Hippocampal formation (tissue), 2 donors: ENCODE results near the gene PLEKHA6.

Experiments used
- DNase-seq, 2 donors: peaks; one replicate each; lab custom pipeline; 2025; lab: John Stamatoyannopoulos, UW

PLEKHA6 gene

GRCh38 chr1:204357551-204358490 lies 1.9 kb downstream of the PLEKHA6 start:
- DNase-seq = no peak

- DNase-seq = no peak
Observed at GRCh38 chr1:204356997-204357396, 2.7 kb downstream of the PLEKHA6 start.

- no peak for DNase-seq
Observed at GRCh38 chr1:204355913-204356312, 3.8 kb downstream of the PLEKHA6 start.

GRCh38 chr1:204354579-204354978 lies 5.2 kb downstream of the PLEKHA6 start:
- no peak for DNase-seq

GRCh38 chr1:204353213-204353910 lies 6.4 kb downstream of the PLEKHA6 start:
- no peak for DNase-seq

- DNase-seq = peak; percentile 70 to 85
Observed at GRCh38 chr1:204350857-204351573, 8.7 kb downstream of the PLEKHA6 start.

- no peak for DNase-seq
Observed at GRCh38 chr1:204350312-204350711, 9.4 kb downstream of the PLEKHA6 start.

- no peak for DNase-seq
Observed at GRCh38 chr1:204349602-204350001, 10.1 kb downstream of the PLEKHA6 start.

- no peak for DNase-seq
Observed at GRCh38 chr1:204348722-204349121, 11.0 kb downstream of the PLEKHA6 start.

- no peak for DNase-seq
Observed at GRCh38 chr1:204348242-204348641, 11.5 kb downstream of the PLEKHA6 start.

GRCh38 chr1:204345941-204346645 lies 13.6 kb downstream of the PLEKHA6 start:
- no peak for DNase-seq

GRCh38 chr1:204345438-204345841 lies 14.3 kb downstream of the PLEKHA6 start:
- DNase-seq = no peak

- no peak for DNase-seq
Observed at GRCh38 chr1:204344665-204345355, 14.9 kb downstream of the PLEKHA6 start.

GRCh38 chr1:204343802-204344201 lies 15.9 kb downstream of the PLEKHA6 start:
- no peak for DNase-seq

GRCh38 chr1:204343247-204343646 lies 16.5 kb downstream of the PLEKHA6 start:
- no peak for DNase-seq

GRCh38 chr1:204342310-204342709 lies 17.4 kb downstream of the PLEKHA6 start:
- no peak for DNase-seq

GRCh38 chr1:204341380-204341779 lies 18.3 kb downstream of the PLEKHA6 start:
- DNase-seq = no peak

GRCh38 chr1:204340081-204340889 lies 19.4 kb downstream of the PLEKHA6 start:
- DNase-seq = no peak

- DNase-seq = no peak
Observed at GRCh38 chr1:204339541-204339940, 20.2 kb downstream of the PLEKHA6 start.

- no peak for DNase-seq
Observed at GRCh38 chr1:204338997-204339396, 20.7 kb downstream of the PLEKHA6 start.
